ENCODE data around the gene NR1I3. TPM values are rescaled to one million over a fixed set of nuclear protein-coding genes. Genes with fewer than 3 reads are reported as not detected.

Gene NR1I3
- total RNA-seq, 1 donor from 2014 or later: not detected

Other genes starting within 250 kb of the NR1I3 start
- 42.2 and 57.8 TPM in 2 replicates for gene F11R, start 217.1 kb downstream of the NR1I3 start, total RNA-seq
- gene TSTD1, start 199.2 kb downstream of the NR1I3 start, total RNA-seq: 52.0 and 148 TPM in 2 replicates
- gene USF1, start 192.2 kb downstream of the NR1I3 start, total RNA-seq: 37.9 and 53.7 TPM in 2 replicates
- gene ARHGAP30, start 168.3 kb downstream of the NR1I3 start, total RNA-seq: 0.06 and 0.07 TPM in 2 replicates
- 3.0 and 6.1 TPM in 2 replicates for gene NECTIN4, start 148.6 kb downstream of the NR1I3 start, total RNA-seq
- gene KLHDC9, start 139.8 kb downstream of the NR1I3 start, total RNA-seq: 2.6 and 6.5 TPM in 2 replicates
- gene PFDN2, start 120.2 kb downstream of the NR1I3 start, total RNA-seq: 102 and 103 TPM in 2 replicates
- 34.2 and 55.9 TPM in 2 replicates for gene NIT1, start 120.1 kb downstream of the NR1I3 start, total RNA-seq
- 22.8 and 24.7 TPM in 2 replicates for gene DEDD, start 105.5 kb downstream of the NR1I3 start, total RNA-seq
- 84.7 and 117 TPM in 2 replicates for gene UFC1, start 84.2 kb downstream of the NR1I3 start, total RNA-seq
- gene USP21, start 78.7 kb downstream of the NR1I3 start, total RNA-seq: 10.2 and 20.6 TPM in 2 replicates
- 20.3 and 22.0 TPM in 2 replicates for gene PPOX, start 71.8 kb downstream of the NR1I3 start, total RNA-seq
- 46.2 and 50.7 TPM in 2 replicates for gene B4GALT3, start 60.7 kb downstream of the NR1I3 start, total RNA-seq
- gene ADAMTS4, start 39.1 kb downstream of the NR1I3 start, total RNA-seq: under 0.01 TPM in 1 of 2 replicates, not detected in the other
- 104 and 124 TPM in 2 replicates for gene NDUFS2, start 35.8 kb downstream of the NR1I3 start, total RNA-seq
- gene FCER1G, start 22.9 kb downstream of the NR1I3 start, total RNA-seq: not detected in 2 replicates
- not detected in 2 replicates for gene APOA2, start 14.6 kb downstream of the NR1I3 start, total RNA-seq
- gene TOMM40L, start 12.1 kb downstream of the NR1I3 start, total RNA-seq: 6.2 and 12.4 TPM in 2 replicates
- 0.35 TPM in 1 of 2 replicates, not detected in the other for gene PCP4L1, start 20.5 kb upstream of the NR1I3 start, total RNA-seq
- 0.69 and 1.2 TPM in 2 replicates for gene MPZ, start 71.8 kb upstream of the NR1I3 start, total RNA-seq
- gene SDHC, start 76.2 kb upstream of the NR1I3 start, total RNA-seq: 12.7 and 15.8 TPM in 2 replicates
- not detected in 2 replicates for gene CFAP126, start 129.7 kb upstream of the NR1I3 start, total RNA-seq

Measured in epithelial cell of proximal tubule (primary cell).